Lower leg skin (tissue), 3 donors: Measurements from ENCODE around the gene PCBP4.

ENCODE experiments used
- CTCF ChIP-seq, 3 donors: fragments of 450-650 bp; IDR thresholded peaks; one replicate each; pipeline ENCODE4 v1.5.1; 2016; ENCODE audit warnings: antibody characterized with exemption in 3 of 3, mild to moderate bottlenecking in 3 of 3, moderate library complexity in 2 of 3
- POLR2A ChIP-seq, 2 donors: fragments of 450-650 bp; IDR thresholded peaks; one replicate each; pipeline ENCODE4 v1.6.1; 2016 to 2017; ENCODE audit warnings: antibody characterized with exemption in 2 of 2, mild to moderate bottlenecking in 1 of 2, moderate library complexity in 1 of 2

GRCh38 chr3:51953445-51953844 lies 13.8 kb downstream of the PCBP4 start:
- TF ChIP-seq POLR2A (IDR thresholded peaks at IDR 0.05) (no peak), CTCF (IDR thresholded peaks at IDR 0.05) (no peak)
